IMR-90 (cell line): ENCODE measurements around the gene BICD1. TPM values are rescaled to one million over a fixed set of nuclear protein-coding genes. Genes with fewer than 3 reads are reported as not detected.

Experiments
- ATAC-seq: fragments of 200-7000 bp; cut with Tn5 transposase; 2 replicates; pipeline ENCODE4 v1.9.1; 2020; ENCODE audit warnings: low read depth, mild to moderate bottlenecking, moderate library complexity
- BruUV-seq: library from RNA; stranded (reverse); fragments of 400-500 nt; replicated peaks from 2 replicates; lab custom pipeline; 2021; lab: Mats Ljungman, UMichigan
- CTCF ChIA-PET: fragments of 300-600 bp; formaldehyde crosslinking; extraction: SDS; loops from one replicate; lab custom pipeline; 2021; ENCODE audit warnings: antibody characterized with exemption; lab: Yijun Ruan, JAX
- POLR2A ChIA-PET: fragments of 300-600 bp; sonication (Branson Sonifier 250); formaldehyde crosslinking; loops from one replicate; lab custom pipeline; 2022; ENCODE audit warnings: antibody characterized with exemption; ENCODE audit not compliant: unreplicated experiment; lab: Charles Lee
- DNase-seq: peaks from one replicate; pipeline ENCODE4 v3.0.0; 2013
- H2AFZ ChIP-seq: replicated peaks from 2 replicates; pipeline ENCODE3; 2013; ENCODE audit warnings: low read length, mild to moderate bottlenecking; ENCODE audit not compliant: poor library complexity
- H2AK5ac ChIP-seq: 2 replicates; pipeline ENCODE4 v1.6.1; 2013; ENCODE audit warnings: low read depth, low read length, inconsistent platforms
- H2AK9ac ChIP-seq: replicated peaks from 2 replicates; pipeline ENCODE3; 2013; ENCODE audit warnings: mild to moderate bottlenecking, low read depth, low read length, moderate library complexity; ENCODE audit not compliant: poor library complexity
- H2BK120ac ChIP-seq: 2 replicates; pipeline ENCODE4 v1.6.1; 2013; ENCODE audit warnings: low read depth, low read length, inconsistent platforms
- H2BK15ac ChIP-seq: 3 replicates; pipeline ENCODE4 v1.6.1; 2013; ENCODE audit warnings: low read depth, low read length, inconsistent platforms
- H2BK20ac ChIP-seq: 2 replicates; pipeline ENCODE4 v1.6.1; 2013; ENCODE audit warnings: low read depth, mild to moderate bottlenecking, inconsistent platforms, low read length, moderate library complexity
- H2BK5ac ChIP-seq: 2 replicates; pipeline ENCODE4 v1.6.1; 2013; ENCODE audit warnings: mild to moderate bottlenecking, low read depth, low read length, inconsistent platforms; ENCODE audit not compliant: poor library complexity, severe bottlenecking
- H3K14ac ChIP-seq: replicated peaks from 2 replicates; pipeline ENCODE4 v1.6.1; 2013; ENCODE audit warnings: low read depth, low read length, inconsistent platforms
- H3K18ac ChIP-seq: 2 replicates; pipeline ENCODE4 v1.6.1; 2013; ENCODE audit warnings: low read depth, low read length, control low read depth
- H3K23ac ChIP-seq: 2 replicates; pipeline ENCODE4 v1.6.1; 2013; ENCODE audit warnings: low read depth, low read length, inconsistent platforms
- H3K27ac ChIP-seq: 2 replicates; pipeline ENCODE4 v1.5.1; 2013; ENCODE audit warnings: mild to moderate bottlenecking, control low read depth, low read length; ENCODE audit not compliant: insufficient read depth
- H3K27me3 ChIP-seq: 2 replicates; pipeline ENCODE4 v1.6.1; 2013; ENCODE audit warnings: low read length; ENCODE audit not compliant: control insufficient read depth, insufficient read depth
- H3K36me3 ChIP-seq: 2 replicates; pipeline ENCODE4 v1.6.1; 2013; ENCODE audit warnings: low read length, mixed read lengths; ENCODE audit not compliant: control insufficient read depth, insufficient read depth
- H3K4ac ChIP-seq: 2 replicates; pipeline ENCODE4 v1.6.1; 2013; ENCODE audit warnings: low read depth, low read length, inconsistent platforms
- H3K4me1 ChIP-seq: 2 replicates; pipeline ENCODE4 v1.6.1; 2013; ENCODE audit warnings: low read length, mixed read lengths; ENCODE audit not compliant: control insufficient read depth, insufficient read depth
- H3K4me2 ChIP-seq: 2 replicates; pipeline ENCODE4 v1.6.1; 2013; ENCODE audit warnings: low read depth, mild to moderate bottlenecking, control low read depth, low read length, moderate library complexity
- H3K4me3 ChIP-seq: 2 replicates; pipeline ENCODE4 v1.5.1; 2013; ENCODE audit warnings: low read depth, mild to moderate bottlenecking, control low read depth, low read length, moderate library complexity; ENCODE audit not compliant: insufficient read depth
- H3K56ac ChIP-seq: 2 replicates; pipeline ENCODE4 v1.6.1; 2013; ENCODE audit warnings: low read length, inconsistent platforms; ENCODE audit not compliant: insufficient read depth; ENCODE audit errors: extremely low read depth
- H3K79me1 ChIP-seq, 2 experiments: 2 replicates each; pipeline ENCODE4 v1.6.1; 2013; ENCODE audit warnings: low read length in 2 of 2, inconsistent platforms in 1 of 2, low read depth in 1 of 2
- H3K9ac ChIP-seq: 2 replicates; pipeline ENCODE4 v1.6.1; 2013; ENCODE audit warnings: low read depth, low read length, control low read depth
- H3K9me1 ChIP-seq: 2 replicates; pipeline ENCODE4 v1.6.1; 2013; ENCODE audit warnings: low read length, inconsistent platforms; ENCODE audit not compliant: insufficient read depth
- H3K9me3 ChIP-seq: 2 replicates; pipeline ENCODE4 v1.6.1; 2013; ENCODE audit warnings: low read length; ENCODE audit not compliant: control insufficient read depth, insufficient read depth
- H4K20me1 ChIP-seq: 2 replicates; pipeline ENCODE4 v1.6.1; 2013; ENCODE audit warnings: low read length, inconsistent platforms; ENCODE audit not compliant: insufficient read depth
- H4K5ac ChIP-seq: 2 replicates; pipeline ENCODE4 v1.6.1; 2013; ENCODE audit warnings: mild to moderate bottlenecking, low read depth, low read length, control low read depth
- H4K8ac ChIP-seq, 2 experiments: 2 replicates each; pipeline ENCODE4 v1.6.1; 2013; ENCODE audit warnings: low read depth in 2 of 2, low read length in 2 of 2, control low read depth in 1 of 2, inconsistent platforms in 1 of 2
- H4K91ac ChIP-seq: 2 replicates; pipeline ENCODE4 v1.6.1; 2013; ENCODE audit warnings: low read depth, low read length, inconsistent platforms; ENCODE audit not compliant: insufficient read depth
- MAFK ChIP-seq: IDR thresholded peaks from 2 replicates; pipeline ENCODE4 v1.6.1; 2012; ENCODE audit warnings: low read depth, low read length, improper control_type of control experiment
- SMC3 ChIP-seq: fragments of 150-350 bp; IDR thresholded peaks from 2 replicates; pipeline ENCODE4 v1.6.1; 2016; ENCODE audit warnings: low read depth, mild to moderate bottlenecking, antibody characterized with exemption, low read length, moderate library complexity
- WGBS, 2 experiments: methylation state at CpG; one replicate each; pipeline versions ENCODE4 v1.1.5 to v1.1.7; 2013; ENCODE audit warnings: missing lambda C conversion rate in 2 of 2; ENCODE audit not compliant: insufficient read length in 1 of 2; ENCODE audit errors: extremely low coverage in 2 of 2; 5-methylcytosine and 5-hydroxymethylcytosine counted together
- dilution Hi-C: fragments of 300-500 bp; cut with HindIII; formaldehyde crosslinking; loops from one replicate; pipeline ENCODE4 v1.14.3; 2018; ENCODE audit warnings: low sequenced_read_pairs; ENCODE audit not compliant: unreplicated experiment
- in situ Hi-C: fragments of 300-500 bp; cut with MboI; formaldehyde crosslinking; loops from 3 replicates; pipeline ENCODE4 v1.14.3; 2019; ENCODE audit warnings: low sequenced_read_pairs, inconsistent platforms, mixed read lengths
- intact Hi-C: fragments of 100-400 bp; cut with micrococcal nuclease; formaldehyde crosslinking; loops from 2 replicates; pipeline ENCODE4 v1.10.0; 2022
- polyA plus RNA-seq, 3 experiments: library from polyadenylated mRNA; depleted of rRNA; stranded (reverse); fragments of >200 nt; gene quantifications; 2 replicates each; pipeline ENCODE4 v1.2.3, GENCODE V29; 2012; ENCODE audit warnings: low replicate concordance in 1 of 3
- total RNA-seq: library from RNA; depleted of rRNA; stranded (reverse); fragments of >200 nt; gene quantifications from 2 replicates; pipeline ENCODE4 v1.2.3, GENCODE V29; 2012

The BICD1 gene
- total and polyA plus RNA-seq, 2 of the 4 experiments (the other 2 are of a cell fraction), result 17.2 to 21.8 TPM

GRCh38 chr12:32233568-32233967 is 126.9 kb downstream of the BICD1 start:
- no peak overlapping the region for H3K14ac ChIP-seq
- H3K18ac ChIP-seq, result no peak overlapping the region
- H4K5ac ChIP-seq, result no peak overlapping the region
- peaks cover 4% of the 10 kb centered on the region; the same call in 1 of the 2 replicates for H3K36me3 ChIP-seq
- H3K4me3 ChIP-seq, result no peak overlapping the region
- no peak overlapping the region for H3K27ac ChIP-seq
- peaks cover 12 to 29% of the 10 kb centered on the region in 2 experiments; a peak in 3 of 4 replicates for H3K79me1 ChIP-seq
- H3K9ac ChIP-seq, result no peak overlapping the region
- no TSS peak for BruUV-seq
- no peak overlapping the region for H4K91ac ChIP-seq
- no peak overlapping the region for H3K56ac ChIP-seq
- in situ Hi-C loops, result no loop called here
- intact Hi-C loops, result no loop called here
- H2AFZ ChIP-seq, result no peak overlapping the region
- H3K4me1 ChIP-seq, result no peaks in the 10 kb centered on the region
- no peak overlapping the region for H2BK5ac ChIP-seq
- H3K9me3 ChIP-seq, result peaks cover 5% of the 10 kb centered on the region; the same call in 1 of the 2 replicates
- H3K27me3 ChIP-seq, result no peaks in the 10 kb centered on the region
- ChIA-PET CTCF (interaction anchor here (0.7 kb wide), 1 partner anchor 20 kb away, joined by 3 read pairs; no protein-coding TSS in a partner anchor), POLR2A (no interaction called here)
- H2AK9ac ChIP-seq, result no peak overlapping the region
- no peak for DNase-seq
- H4K20me1 ChIP-seq, result 0 out of 2 replicates have a peak, but pooled peaks cover 4% of the 10 kb centered on the region
- TF ChIP-seq MAFK (peak; percentile 93), SMC3 (no peak)
- no peak overlapping the region for H3K4me2 ChIP-seq
- H2BK120ac ChIP-seq, result no peak overlapping the region
- no peak overlapping the region for H2BK15ac ChIP-seq
- dilution Hi-C loops, result no loop called here
- H2BK20ac ChIP-seq, result no peak overlapping the region
- no peak overlapping the region for H3K4ac ChIP-seq
- 86% methylated on average over 1 of the region's 3 CpGs; no CpG with 5 or more reads in 1 of the 2 experiments for WGBS, 2 experiments
- no peak overlapping the region for H4K8ac ChIP-seq
- H2AK5ac ChIP-seq, result no peak overlapping the region
- ATAC-seq, result no peak
- no peaks in the 10 kb centered on the region; the same call in 1 of the 2 replicates for H3K9me1 ChIP-seq
- no peak overlapping the region for H3K23ac ChIP-seq
